ENCODE results near the gene GPR137.

- TF ChIP-seq POLR2AphosphoS5 (IDR thresholded peaks at IDR 0.05; ENCODE audit: low read depth, low read length) (no peak), SPI1 (IDR thresholded peaks at IDR 0.05; ENCODE audit: low read depth, low read length) (no peak)
Observed at GRCh38 chr11:64324692-64325469, 39.2 kb downstream of the GPR137 start.
